ENCODE results near the gene RPE65. TPM values are rescaled to one million over a fixed set of nuclear protein-coding genes. Genes with fewer than 3 reads are reported as not detected.
A peak's percentile ranks its signal among the peaks of the same experiment; 100 is the strongest.

The RPE65 gene
- total RNA-seq, 1 donor, result not detected

- H3K27ac ChIP-seq (ENCODE audit: low read depth, low read length), result no peak overlapping the region
- TF ChIP-seq, protein P1, sequence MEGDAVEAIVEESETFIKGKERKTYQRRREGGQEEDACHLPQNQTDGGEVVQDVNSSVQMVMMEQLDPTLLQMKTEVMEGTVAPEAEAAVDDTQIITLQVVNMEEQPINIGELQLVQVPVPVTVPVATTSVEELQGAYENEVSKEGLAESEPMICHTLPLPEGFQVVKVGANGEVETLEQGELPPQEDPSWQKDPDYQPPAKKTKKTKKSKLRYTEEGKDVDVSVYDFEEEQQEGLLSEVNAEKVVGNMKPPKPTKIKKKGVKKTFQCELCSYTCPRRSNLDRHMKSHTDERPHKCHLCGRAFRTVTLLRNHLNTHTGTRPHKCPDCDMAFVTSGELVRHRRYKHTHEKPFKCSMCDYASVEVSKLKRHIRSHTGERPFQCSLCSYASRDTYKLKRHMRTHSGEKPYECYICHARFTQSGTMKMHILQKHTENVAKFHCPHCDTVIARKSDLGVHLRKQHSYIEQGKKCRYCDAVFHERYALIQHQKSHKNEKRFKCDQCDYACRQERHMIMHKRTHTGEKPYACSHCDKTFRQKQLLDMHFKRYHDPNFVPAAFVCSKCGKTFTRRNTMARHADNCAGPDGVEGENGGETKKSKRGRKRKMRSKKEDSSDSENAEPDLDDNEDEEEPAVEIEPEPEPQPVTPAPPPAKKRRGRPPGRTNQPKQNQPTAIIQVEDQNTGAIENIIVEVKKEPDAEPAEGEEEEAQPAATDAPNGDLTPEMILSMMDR (IDR thresholded peaks at IDR 0.05; ENCODE audit: extremely low read depth, low read depth, low read length), result peak; percentile 12
- no peak for DNase-seq (ENCODE audit: insufficient read length, low spot score, missing footprints)
- no peaks in the 10 kb centered on the region for H3K9me3 ChIP-seq (ENCODE audit: low read depth, low read length)
- no peaks in the 10 kb centered on the region for H4K20me1 ChIP-seq (ENCODE audit: insufficient read depth, low read length)
- H2AFZ ChIP-seq (ENCODE audit: low read length), result peak overlapping the region; percentile 66
- H3K4me1 ChIP-seq (ENCODE audit: insufficient read depth, low read length), result no peaks in the 10 kb centered on the region
- H3K27me3 ChIP-seq (ENCODE audit: insufficient read depth, low read length), result no peaks in the 10 kb centered on the region
- H3K79me2 ChIP-seq (ENCODE audit: insufficient read depth, low read length), result peaks cover 5% of the 10 kb centered on the region
- H3K4me3 ChIP-seq (ENCODE audit: insufficient read depth, low read length), result no peak overlapping the region
- peaks cover 12% of the 10 kb centered on the region for H3K36me3 ChIP-seq (ENCODE audit: insufficient read depth, low read length)
- H3K4me2 ChIP-seq (ENCODE audit: insufficient read depth, low read length), result no peak overlapping the region
Measured at GRCh38 chr1:68485431-68486022, 35.8 kb upstream of the RPE65 start.

DNA sequence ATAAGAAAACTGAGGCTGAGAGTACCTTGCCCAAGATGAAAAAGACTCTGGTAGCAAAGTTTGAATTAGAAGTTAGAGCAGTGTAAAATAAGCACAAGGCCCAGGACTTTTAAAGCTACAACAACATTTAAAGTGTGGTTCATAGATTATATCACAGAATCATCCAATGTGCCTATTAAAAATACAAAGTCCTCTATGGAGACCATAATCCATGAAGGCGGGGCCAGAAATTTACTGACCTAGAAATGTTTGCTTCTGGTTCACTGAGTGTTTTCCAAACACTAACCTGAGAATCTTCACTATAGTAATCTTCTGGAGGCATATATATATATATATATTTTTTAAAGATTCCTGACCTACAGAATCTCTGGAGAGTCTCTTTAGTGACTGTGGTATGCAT lies 34.9 kb upstream of the RPE65 start:
- H2AFZ ChIP-seq (ENCODE audit: low read length), result peak overlapping the region; percentile 19
- H3K4me3 ChIP-seq (ENCODE audit: insufficient read depth, low read length), result no peak overlapping the region
- no peak for DNase-seq (ENCODE audit: insufficient read length, low spot score, missing footprints)

DNA sequence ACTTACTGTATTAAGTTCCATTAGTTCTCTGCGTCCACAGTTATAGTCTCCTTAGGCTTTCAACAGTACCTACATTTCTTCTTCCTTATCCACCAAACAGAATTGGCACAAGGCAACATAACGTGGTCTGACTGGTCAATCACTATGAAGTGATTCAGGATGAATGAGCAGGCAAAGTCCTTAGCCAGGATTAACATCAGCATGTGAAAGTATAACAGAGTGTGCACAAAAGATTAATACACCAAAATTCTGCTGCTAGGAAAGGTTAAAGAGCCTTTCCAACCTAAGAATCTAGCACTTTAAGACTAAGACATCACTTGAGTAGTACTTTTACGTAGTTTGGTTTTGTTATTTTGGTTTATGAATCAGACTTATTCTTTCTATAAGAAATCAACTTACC lies 31.3 kb upstream of the RPE65 start:
- Histone ChIP-seq H3K36me3 (ENCODE audit: insufficient read depth, low read length) (peaks cover 12% of the 10 kb centered on the region), H3K4me2 (ENCODE audit: insufficient read depth, low read length) (peak overlapping the region; percentile 46), H4K20me1 (ENCODE audit: insufficient read depth, low read length) (no peaks in the 10 kb centered on the region), H3K4me3 (ENCODE audit: insufficient read depth, low read length) (no peak overlapping the region), H2AFZ (ENCODE audit: low read length) (peak overlapping the region; percentile 77), H3K27me3 (ENCODE audit: insufficient read depth, low read length) (no peaks in the 10 kb centered on the region), H3K27ac (ENCODE audit: low read depth, low read length) (peak overlapping the region; percentile 13), H3K9me3 (ENCODE audit: low read depth, low read length) (no peaks in the 10 kb centered on the region), H3K4me1 (ENCODE audit: insufficient read depth, low read length) (no peaks in the 10 kb centered on the region), H3K79me2 (ENCODE audit: insufficient read depth, low read length) (no peaks in the 10 kb centered on the region)
- TF ChIP-seq, protein P1 (IDR thresholded peaks at IDR 0.05; ENCODE audit: extremely low read depth, low read depth, low read length), result no peak
- DNase-seq (ENCODE audit: insufficient read length, low spot score, missing footprints), result no peak

More for the DNA sequence above, 34.9 kb upstream of the RPE65 start:
- Histone ChIP-seq H4K20me1 (ENCODE audit: insufficient read depth, low read length) (no peaks in the 10 kb centered on the region), H3K36me3 (ENCODE audit: insufficient read depth, low read length) (peaks cover 10% of the 10 kb centered on the region), H3K4me2 (ENCODE audit: insufficient read depth, low read length) (no peak overlapping the region), H3K27me3 (ENCODE audit: insufficient read depth, low read length) (no peaks in the 10 kb centered on the region), H3K79me2 (ENCODE audit: insufficient read depth, low read length) (no peaks in the 10 kb centered on the region), H3K4me1 (ENCODE audit: insufficient read depth, low read length) (no peaks in the 10 kb centered on the region), H3K27ac (ENCODE audit: low read depth, low read length) (no peak overlapping the region), H3K9me3 (ENCODE audit: low read depth, low read length) (no peaks in the 10 kb centered on the region)
- TF ChIP-seq, protein P1 (IDR thresholded peaks at IDR 0.05; ENCODE audit: extremely low read depth, low read depth, low read length), result no peak

GRCh38 chr1:68479501-68479900 lies 29.7 kb upstream of the RPE65 start:
- DNase-seq (ENCODE audit: insufficient read length, low spot score, missing footprints), result no peak
- no peaks in the 10 kb centered on the region for H3K27me3 ChIP-seq (ENCODE audit: insufficient read depth, low read length)
- TF ChIP-seq, protein P1 (IDR thresholded peaks at IDR 0.05; ENCODE audit: extremely low read depth, low read depth, low read length), result no peak
- no peaks in the 10 kb centered on the region for H3K9me3 ChIP-seq (ENCODE audit: low read depth, low read length)
- no peaks in the 10 kb centered on the region for H3K4me1 ChIP-seq (ENCODE audit: insufficient read depth, low read length)
- H3K27ac ChIP-seq (ENCODE audit: low read depth, low read length), result no peak overlapping the region
- H3K4me3 ChIP-seq (ENCODE audit: insufficient read depth, low read length), result no peak overlapping the region
- H3K36me3 ChIP-seq (ENCODE audit: insufficient read depth, low read length), result peaks cover 12% of the 10 kb centered on the region
- no peak overlapping the region for H3K4me2 ChIP-seq (ENCODE audit: insufficient read depth, low read length)
- no peak overlapping the region for H2AFZ ChIP-seq (ENCODE audit: low read length)
- H4K20me1 ChIP-seq (ENCODE audit: insufficient read depth, low read length), result no peaks in the 10 kb centered on the region
- H3K79me2 ChIP-seq (ENCODE audit: insufficient read depth, low read length), result no peaks in the 10 kb centered on the region
